ENCODE results near the gene IFITM10.

GRCh38 chr11:1770061-1770460, 19.7 kb upstream of the IFITM10 start:
- no peak for TF ChIP-seq ARNTL (CRISPR knock-in tag; IDR thresholded peaks at IDR 0.05; ENCODE audit: borderline replicate concordance, low read depth)
- TF ChIP-seq, protein P1, sequence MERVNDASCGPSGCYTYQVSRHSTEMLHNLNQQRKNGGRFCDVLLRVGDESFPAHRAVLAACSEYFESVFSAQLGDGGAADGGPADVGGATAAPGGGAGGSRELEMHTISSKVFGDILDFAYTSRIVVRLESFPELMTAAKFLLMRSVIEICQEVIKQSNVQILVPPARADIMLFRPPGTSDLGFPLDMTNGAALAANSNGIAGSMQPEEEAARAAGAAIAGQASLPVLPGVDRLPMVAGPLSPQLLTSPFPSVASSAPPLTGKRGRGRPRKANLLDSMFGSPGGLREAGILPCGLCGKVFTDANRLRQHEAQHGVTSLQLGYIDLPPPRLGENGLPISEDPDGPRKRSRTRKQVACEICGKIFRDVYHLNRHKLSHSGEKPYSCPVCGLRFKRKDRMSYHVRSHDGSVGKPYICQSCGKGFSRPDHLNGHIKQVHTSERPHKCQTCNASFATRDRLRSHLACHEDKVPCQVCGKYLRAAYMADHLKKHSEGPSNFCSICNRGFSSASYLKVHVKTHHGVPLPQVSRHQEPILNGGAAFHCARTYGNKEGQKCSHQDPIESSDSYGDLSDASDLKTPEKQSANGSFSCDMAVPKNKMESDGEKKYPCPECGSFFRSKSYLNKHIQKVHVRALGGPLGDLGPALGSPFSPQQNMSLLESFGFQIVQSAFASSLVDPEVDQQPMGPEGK (CRISPR knock-in tag; IDR thresholded peaks at IDR 0.05; ENCODE audit: borderline replicate concordance) = no peak
- no peak for TF ChIP-seq PPARA (CRISPR knock-in tag; IDR thresholded peaks at IDR 0.05; ENCODE audit: borderline replicate concordance)
- TF ChIP-seq CREB5 (CRISPR knock-in tag; IDR thresholded peaks at IDR 0.05; ENCODE audit: low read depth) = no peak
- TF ChIP-seq SNAI2 (CRISPR knock-in tag; IDR thresholded peaks at IDR 0.05) = no peak
- no peak for TF ChIP-seq ZFP30 (CRISPR knock-in tag; IDR thresholded peaks at IDR 0.05)
- no peak for TF ChIP-seq CSDC2 (CRISPR knock-in tag; IDR thresholded peaks at IDR 0.05)
- no peak for TF ChIP-seq OSR1 (CRISPR knock-in tag; IDR thresholded peaks at IDR 0.05)
